BE2C (cell line): ENCODE measurements around the gene C2orf78.

Source experiments
- DNase-seq: peaks from one replicate; pipeline ENCODE4 v3.0.0-alpha.2; 2020
- H3K27me3 ChIP-seq: fragments of 250-450 bp; sonication (Bioruptor Pico); 2 replicates; pipeline ENCODE4 v1.5.1; 2020; ENCODE audit warnings: mild to moderate bottlenecking
- H3K36me3 ChIP-seq: fragments of 250-450 bp; sonication (Bioruptor Pico); 2 replicates; pipeline ENCODE4 v1.5.1; 2020; ENCODE audit warnings: mild to moderate bottlenecking
- H3K4me1 ChIP-seq: fragments of 250-450 bp; sonication (Bioruptor Pico); 2 replicates; pipeline ENCODE4 v1.5.1; 2020
- H3K4me3 ChIP-seq: 2 replicates; pipeline ENCODE4 v1.5.1; 2011; ENCODE audit warnings: low read depth, low read length
- H3K9me3 ChIP-seq: fragments of 250-450 bp; sonication (Bioruptor Pico); 2 replicates; pipeline ENCODE4 v1.5.1; 2020
- CTCF ChIP-seq: IDR thresholded peaks from 2 replicates; pipeline ENCODE4 v1.5.1; 2012; ENCODE audit warnings: mild to moderate bottlenecking, low read depth, low read length

Gene C2orf78

GRCh38 chr2:73823416-73823815 lies 39.4 kb downstream of the C2orf78 start:
- H3K4me3 ChIP-seq, result no peak overlapping the region
- no peaks in the 10 kb centered on the region; the same call in 1 of the 2 replicates for H3K27me3 ChIP-seq
- H3K9me3 ChIP-seq, result no peaks in the 10 kb centered on the region
- no peaks in the 10 kb centered on the region for H3K36me3 ChIP-seq
- no peak for DNase-seq
- no peak for TF ChIP-seq CTCF
- no peaks in the 10 kb centered on the region for H3K4me1 ChIP-seq

GRCh38 chr2:73823916-73824523 lies 40.0 kb downstream of the C2orf78 start:
- no peaks in the 10 kb centered on the region; the same call in 1 of the 2 replicates for H3K27me3 ChIP-seq
- H3K9me3 ChIP-seq, result no peaks in the 10 kb centered on the region
- peak; percentile 32 for DNase-seq
- no peaks in the 10 kb centered on the region for H3K36me3 ChIP-seq
- TF ChIP-seq CTCF, result peak; percentile 70
- H3K4me1 ChIP-seq, result no peaks in the 10 kb centered on the region
- no peak overlapping the region for H3K4me3 ChIP-seq

GRCh38 chr2:73825408-73825807 lies 41.4 kb downstream of the C2orf78 start:
- no peak for TF ChIP-seq CTCF
- no peaks in the 10 kb centered on the region for H3K4me1 ChIP-seq
- no peaks in the 10 kb centered on the region; the same call in 1 of the 2 replicates for H3K27me3 ChIP-seq
- H3K36me3 ChIP-seq, result no peaks in the 10 kb centered on the region
- no peaks in the 10 kb centered on the region for H3K9me3 ChIP-seq
- no peak for DNase-seq
- no peak overlapping the region for H3K4me3 ChIP-seq

- no peak for DNase-seq
- Histone ChIP-seq H3K9me3 (no peaks in the 10 kb centered on the region), H3K4me3 (no peak overlapping the region), H3K27me3 (no peaks in the 10 kb centered on the region; the same call in 1 of the 2 replicates), H3K4me1 (no peaks in the 10 kb centered on the region), H3K36me3 (no peaks in the 10 kb centered on the region)
- peak; percentile 32 for TF ChIP-seq CTCF
Observed at GRCh38 chr2:73827018-73827417, 43.0 kb downstream of the C2orf78 start.

- peak overlapping the region; percentile 81 for H3K4me3 ChIP-seq
- no peak for DNase-seq
Observed at GRCh38 chr2:73827660-73828388, 43.8 kb downstream of the C2orf78 start.

More at GRCh38 chr2:73827660-73828388, 43.8 kb downstream of the C2orf78 start:
- no peaks in the 10 kb centered on the region for H3K9me3 ChIP-seq
- H3K27me3 ChIP-seq, result no peaks in the 10 kb centered on the region; the same call in 1 of the 2 replicates
- TF ChIP-seq CTCF, result no peak
- H3K4me1 ChIP-seq, result no peaks in the 10 kb centered on the region
- H3K36me3 ChIP-seq, result no peaks in the 10 kb centered on the region
